HG03175 (cell line): ENCODE results near the gene PHLDA3.
"Not testable (repeated sequence)": the region's sequence is repeated elsewhere in the genome, so short reads cannot be mapped to it uniquely, and the experiment has no call there.

Experiments used
- ATAC-seq: cut with Tn5 transposase; IDR thresholded peaks from one replicate; pipeline ENCODE4 v1.9.1; 2021; ENCODE audit warnings: mild to moderate bottlenecking, moderate library complexity; ENCODE audit not compliant: unreplicated experiment

PHLDA3 gene

GRCh38 chr1:201504179-201504631 is 35.2 kb upstream of the PHLDA3 start:
- ATAC-seq: no peak

- ATAC-seq: no peak
These were observed 34.6 kb upstream of the PHLDA3 start for GRCh38 chr1:201503397-201504176.

- ATAC-seq: no peak
These were observed 33.5 kb upstream of the PHLDA3 start for GRCh38 chr1:201502511-201502857.

GRCh38 chr1:201501812-201502510 is 33.0 kb upstream of the PHLDA3 start:
- ATAC-seq: no peak

GRCh38 chr1:201501144-201501543 is 32.2 kb upstream of the PHLDA3 start:
- ATAC-seq: no peak

- no peak for ATAC-seq
These were observed 31.7 kb upstream of the PHLDA3 start for GRCh38 chr1:201500670-201501120.

GRCh38 chr1:201499795-201500669 is 31.0 kb upstream of the PHLDA3 start:
- no peak for ATAC-seq

GRCh38 chr1:201499191-201499590 is 30.2 kb upstream of the PHLDA3 start:
- ATAC-seq: no peak

GRCh38 chr1:201498621-201499020 is 29.6 kb upstream of the PHLDA3 start:
- ATAC-seq: no peak

GRCh38 chr1:201497935-201498509 is 29.0 kb upstream of the PHLDA3 start:
- no peak for ATAC-seq

- no peak for ATAC-seq
These were observed 27.3 kb upstream of the PHLDA3 start for GRCh38 chr1:201496296-201496690.

GRCh38 chr1:201495551-201496295 is 26.7 kb upstream of the PHLDA3 start:
- ATAC-seq: no peak

- no peak for ATAC-seq
These were observed 25.0 kb upstream of the PHLDA3 start for GRCh38 chr1:201493757-201494617.

- not testable (repeated sequence) for ATAC-seq
These were observed 24.2 kb upstream of the PHLDA3 start for GRCh38 chr1:201493026-201493656.

GRCh38 chr1:201491896-201492511 is 23.0 kb upstream of the PHLDA3 start:
- no peak for ATAC-seq

GRCh38 chr1:201490708-201491131 is 21.7 kb upstream of the PHLDA3 start:
- no peak for ATAC-seq

GRCh38 chr1:201489643-201490261 is 20.8 kb upstream of the PHLDA3 start:
- no peak for ATAC-seq
